Progenitor cell of endocrine pancreas (in vitro differentiated cells): Measurements from ENCODE around the gene KRTAP13-2. TPM values are rescaled to one million over a fixed set of nuclear protein-coding genes. Genes with fewer than 3 reads are reported as not detected.

Experiments
- DNase-seq: peaks from one replicate; pipeline ENCODE4 v3.0.0; 2021; ENCODE audit warnings: low spot score; ENCODE audit not compliant: unreplicated experiment
- H3K27ac Mint-ChIP-seq: 2 replicates; pipeline ENCODE4 v1.8.0; 2021; ENCODE audit warnings: mild to moderate bottlenecking, moderate library complexity, mixed read lengths
- H3K27me3 Mint-ChIP-seq: 2 replicates; pipeline ENCODE4 v1.8.0; 2021; ENCODE audit warnings: mixed read lengths
- H3K36me3 Mint-ChIP-seq: 2 replicates; pipeline ENCODE4 v1.8.0; 2022; ENCODE audit warnings: mixed read lengths; ENCODE audit not compliant: insufficient read depth
- H3K4me1 Mint-ChIP-seq: 2 replicates; pipeline ENCODE4 v1.8.0; 2021; ENCODE audit warnings: low read depth, mixed read lengths
- H3K4me3 Mint-ChIP-seq: 2 replicates; pipeline ENCODE4 v1.8.0; 2021; ENCODE audit warnings: low read depth, mild to moderate bottlenecking, moderate library complexity, mixed read lengths
- H3K9me3 Mint-ChIP-seq: 2 replicates; pipeline ENCODE4 v1.8.0; 2021; ENCODE audit warnings: low read depth, mixed read lengths
- total RNA-seq: library from RNA; stranded (reverse); gene quantifications from 2 replicates; pipeline ENCODE4 v1.2.1, GENCODE V29; 2021
- TF ChIP-seq, protein P1 (sequence below): fragments of 200-600 bp; sonication (generic); IDR thresholded peaks from one replicate; pipeline ENCODE4 v1.5.0; 2021; ENCODE audit warnings: antibody characterized with exemption, mild to moderate bottlenecking; ENCODE audit not compliant: unreplicated experiment

The KRTAP13-2 gene
- total RNA-seq, 1 donor from 2014 or later = not detected

DNA sequence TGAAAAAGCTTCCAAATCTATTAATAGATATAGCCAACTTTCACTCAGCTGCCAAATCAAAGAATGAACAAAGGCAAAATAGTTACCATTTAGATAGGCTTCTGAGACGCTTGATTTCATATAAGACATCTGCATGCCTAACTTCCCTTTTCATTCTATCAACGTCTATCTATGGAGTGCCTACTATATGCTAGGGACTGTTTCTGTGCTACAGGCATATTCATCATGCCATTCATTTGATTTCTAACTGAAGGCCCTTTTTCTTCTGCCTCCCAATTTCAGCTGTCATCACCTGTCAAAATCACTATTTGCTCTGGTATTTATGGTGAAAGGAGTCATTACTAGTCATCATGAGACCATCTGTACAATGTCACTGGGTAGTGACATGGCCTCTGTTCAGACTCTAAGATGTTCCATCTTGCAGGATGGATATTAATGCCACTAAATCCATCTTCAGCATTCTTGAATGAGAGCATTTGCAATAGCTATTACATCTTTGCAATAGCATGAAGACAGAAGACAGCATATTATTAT, 19.5 kb upstream of the KRTAP13-2 start:
- H3K27ac Mint-ChIP-seq = no peak overlapping the region
- H3K4me3 Mint-ChIP-seq = no peak overlapping the region
- DNase-seq = no peak
- peaks cover 7% of the 10 kb centered on the region for H3K9me3 Mint-ChIP-seq
- TF ChIP-seq, protein P1, sequence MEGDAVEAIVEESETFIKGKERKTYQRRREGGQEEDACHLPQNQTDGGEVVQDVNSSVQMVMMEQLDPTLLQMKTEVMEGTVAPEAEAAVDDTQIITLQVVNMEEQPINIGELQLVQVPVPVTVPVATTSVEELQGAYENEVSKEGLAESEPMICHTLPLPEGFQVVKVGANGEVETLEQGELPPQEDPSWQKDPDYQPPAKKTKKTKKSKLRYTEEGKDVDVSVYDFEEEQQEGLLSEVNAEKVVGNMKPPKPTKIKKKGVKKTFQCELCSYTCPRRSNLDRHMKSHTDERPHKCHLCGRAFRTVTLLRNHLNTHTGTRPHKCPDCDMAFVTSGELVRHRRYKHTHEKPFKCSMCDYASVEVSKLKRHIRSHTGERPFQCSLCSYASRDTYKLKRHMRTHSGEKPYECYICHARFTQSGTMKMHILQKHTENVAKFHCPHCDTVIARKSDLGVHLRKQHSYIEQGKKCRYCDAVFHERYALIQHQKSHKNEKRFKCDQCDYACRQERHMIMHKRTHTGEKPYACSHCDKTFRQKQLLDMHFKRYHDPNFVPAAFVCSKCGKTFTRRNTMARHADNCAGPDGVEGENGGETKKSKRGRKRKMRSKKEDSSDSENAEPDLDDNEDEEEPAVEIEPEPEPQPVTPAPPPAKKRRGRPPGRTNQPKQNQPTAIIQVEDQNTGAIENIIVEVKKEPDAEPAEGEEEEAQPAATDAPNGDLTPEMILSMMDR = no peak
- no peaks in the 10 kb centered on the region for H3K4me1 Mint-ChIP-seq
- H3K27me3 Mint-ChIP-seq = no peaks in the 10 kb centered on the region
- no peaks in the 10 kb centered on the region for H3K36me3 Mint-ChIP-seq

DNA sequence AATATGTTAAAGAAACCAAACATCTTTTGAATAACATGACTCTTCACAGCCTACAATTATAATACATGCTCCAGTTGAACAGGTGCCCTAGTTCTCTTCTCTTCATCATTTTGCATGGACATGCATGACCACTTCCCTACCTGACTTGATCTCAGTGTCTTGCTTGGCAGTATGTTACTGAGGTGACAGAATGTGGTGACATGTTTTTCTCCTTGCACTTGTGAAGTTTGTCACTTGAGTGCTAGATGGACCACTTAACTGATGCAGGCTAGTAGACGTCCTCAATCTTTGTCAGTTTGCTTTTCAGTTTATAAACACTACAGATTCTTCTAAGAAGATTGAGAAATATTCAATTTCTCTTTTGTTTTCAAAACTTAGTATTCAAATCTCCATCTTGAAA, 10.1 kb upstream of the KRTAP13-2 start:
- Mint-ChIP-seq H3K9me3 (no peaks in the 10 kb centered on the region), H3K27me3 (no peaks in the 10 kb centered on the region), H3K36me3 (no peaks in the 10 kb centered on the region), H3K4me3 (no peak overlapping the region), H3K27ac (no peak overlapping the region), H3K4me1 (no peaks in the 10 kb centered on the region)
- TF ChIP-seq, protein P1 = no peak
- DNase-seq = no peak

- H3K4me1 Mint-ChIP-seq = peaks cover 2% of the 10 kb centered on the region
- no peaks in the 10 kb centered on the region for H3K27me3 Mint-ChIP-seq
- H3K36me3 Mint-ChIP-seq = no peaks in the 10 kb centered on the region
- no peak for DNase-seq
- no peak overlapping the region for H3K27ac Mint-ChIP-seq
- no peaks in the 10 kb centered on the region for H3K9me3 Mint-ChIP-seq
- H3K4me3 Mint-ChIP-seq = no peak overlapping the region
- TF ChIP-seq, protein P1 = no peak
Measured at GRCh38 chr21:30355906-30356305, 16.2 kb downstream of the KRTAP13-2 start.

DNA sequence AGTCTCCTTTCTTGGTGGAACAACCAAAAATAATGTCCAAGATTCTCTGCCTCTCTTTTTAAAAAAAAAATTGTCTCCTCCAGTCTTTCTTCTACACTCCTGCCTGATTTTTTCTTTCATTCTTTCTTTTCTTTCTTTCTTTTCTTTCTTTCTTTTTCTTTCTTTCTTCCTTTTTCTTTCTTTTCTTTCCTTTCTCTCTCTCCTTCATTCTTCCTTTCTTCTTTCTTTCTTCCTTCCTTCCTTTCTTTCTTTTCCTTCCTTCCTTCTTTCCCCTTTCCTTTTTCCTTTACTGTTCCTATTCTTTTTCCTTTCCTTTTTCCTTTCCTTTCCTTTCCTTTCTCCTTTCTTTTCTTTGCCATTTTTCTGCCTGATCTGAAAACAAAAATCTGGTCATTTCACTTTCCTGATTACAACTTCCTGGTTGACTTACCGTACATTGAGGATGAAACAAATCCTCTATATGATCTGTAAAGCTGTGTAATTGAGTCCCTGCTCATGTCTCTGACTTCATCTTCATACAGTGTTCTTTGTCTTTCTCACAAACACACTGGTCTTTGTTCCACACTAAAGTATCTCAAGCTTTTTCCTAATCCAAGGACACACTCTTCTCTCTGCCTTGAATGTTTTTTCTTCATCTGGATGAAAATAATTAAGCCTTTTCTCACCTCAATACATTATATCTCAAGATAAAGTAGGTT, 17.6 kb downstream of the KRTAP13-2 start:
- no peak for DNase-seq
- Mint-ChIP-seq H3K27me3 (no peaks in the 10 kb centered on the region), H3K4me3 (no peak overlapping the region), H3K9me3 (no peaks in the 10 kb centered on the region), H3K4me1 (peaks cover 13% of the 10 kb centered on the region), H3K36me3 (no peaks in the 10 kb centered on the region), H3K27ac (no peak overlapping the region)
- TF ChIP-seq, protein P1 = no peak

DNA sequence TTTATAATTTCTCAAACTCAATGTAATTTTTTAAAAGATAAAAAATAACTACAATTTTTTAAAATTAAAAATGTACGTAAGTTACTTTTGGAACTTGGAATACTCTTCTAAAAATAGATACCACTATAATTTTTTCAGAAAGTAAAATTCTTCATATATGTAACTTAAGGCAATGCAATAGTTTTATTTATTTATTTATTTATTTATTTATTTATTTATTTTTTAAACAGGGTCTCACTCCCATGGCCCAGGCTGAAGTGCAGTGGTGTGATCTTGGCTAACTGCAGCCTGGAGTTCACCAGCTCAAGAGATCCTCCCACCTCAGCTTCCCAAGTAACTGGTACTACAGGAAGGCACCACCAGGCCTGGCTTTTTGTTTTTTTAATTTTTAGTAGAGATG, 20.5 kb downstream of the KRTAP13-2 start:
- Mint-ChIP-seq H3K27me3 (no peaks in the 10 kb centered on the region), H3K4me1 (peaks cover 19% of the 10 kb centered on the region), H3K27ac (no peak overlapping the region), H3K9me3 (no peaks in the 10 kb centered on the region), H3K36me3 (no peaks in the 10 kb centered on the region), H3K4me3 (no peak overlapping the region)
- TF ChIP-seq, protein P1 = no peak
- DNase-seq = no peak
